NCI-H446 treated with DMSO at 0.1 percent for 48 hours (cell line): Measurements from ENCODE around the gene MALT1.
"Not testable (repeated sequence)": the region's sequence is repeated elsewhere in the genome, so short reads cannot be mapped to it uniquely, and the experiment has no call there.

Experiments
- DNase-seq: peaks from one replicate; lab custom pipeline; 2025; lab: John Stamatoyannopoulos, UW

The MALT1 gene, protein sequence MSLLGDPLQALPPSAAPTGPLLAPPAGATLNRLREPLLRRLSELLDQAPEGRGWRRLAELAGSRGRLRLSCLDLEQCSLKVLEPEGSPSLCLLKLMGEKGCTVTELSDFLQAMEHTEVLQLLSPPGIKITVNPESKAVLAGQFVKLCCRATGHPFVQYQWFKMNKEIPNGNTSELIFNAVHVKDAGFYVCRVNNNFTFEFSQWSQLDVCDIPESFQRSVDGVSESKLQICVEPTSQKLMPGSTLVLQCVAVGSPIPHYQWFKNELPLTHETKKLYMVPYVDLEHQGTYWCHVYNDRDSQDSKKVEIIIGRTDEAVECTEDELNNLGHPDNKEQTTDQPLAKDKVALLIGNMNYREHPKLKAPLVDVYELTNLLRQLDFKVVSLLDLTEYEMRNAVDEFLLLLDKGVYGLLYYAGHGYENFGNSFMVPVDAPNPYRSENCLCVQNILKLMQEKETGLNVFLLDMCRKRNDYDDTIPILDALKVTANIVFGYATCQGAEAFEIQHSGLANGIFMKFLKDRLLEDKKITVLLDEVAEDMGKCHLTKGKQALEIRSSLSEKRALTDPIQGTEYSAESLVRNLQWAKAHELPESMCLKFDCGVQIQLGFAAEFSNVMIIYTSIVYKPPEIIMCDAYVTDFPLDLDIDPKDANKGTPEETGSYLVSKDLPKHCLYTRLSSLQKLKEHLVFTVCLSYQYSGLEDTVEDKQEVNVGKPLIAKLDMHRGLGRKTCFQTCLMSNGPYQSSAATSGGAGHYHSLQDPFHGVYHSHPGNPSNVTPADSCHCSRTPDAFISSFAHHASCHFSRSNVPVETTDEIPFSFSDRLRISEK

DNA sequence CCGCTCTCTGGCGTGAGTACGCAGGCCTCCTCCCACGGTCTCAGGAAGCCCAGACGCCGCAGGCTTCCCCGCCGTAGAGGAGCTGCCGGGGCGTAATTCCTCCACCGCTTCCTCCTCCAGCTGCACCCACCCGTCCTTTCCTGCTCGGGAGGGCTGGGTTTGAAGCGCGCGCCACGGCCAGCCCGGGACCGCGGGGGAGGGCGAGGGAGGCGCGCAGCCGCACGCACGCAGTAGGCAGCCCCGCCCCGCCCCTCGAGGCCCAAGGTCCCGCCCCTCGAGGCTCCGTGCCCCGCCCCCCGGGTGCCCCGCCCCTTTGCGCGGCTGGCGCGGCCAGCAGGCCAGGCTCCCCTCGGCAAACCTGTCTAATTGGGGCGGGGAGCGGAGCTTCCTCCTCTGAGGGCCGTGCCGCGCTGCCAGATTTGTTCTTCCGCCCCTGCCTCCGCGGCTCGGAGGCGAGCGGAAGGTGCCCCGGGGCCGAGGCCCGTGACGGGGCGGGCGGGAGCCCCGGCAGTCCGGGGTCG is at the start of gene MALT1:
TSS of gene MALT1 (plus strand) at position 355 of the 521 bp plus-strand sequence. CDS start 179 bp downstream, outside the sequence.
- peak; percentile 74 for DNase-seq

GRCh38 chr18:58624011-58624410 is 47.3 kb upstream of the MALT1 start:
- DNase-seq, result no peak

DNA sequence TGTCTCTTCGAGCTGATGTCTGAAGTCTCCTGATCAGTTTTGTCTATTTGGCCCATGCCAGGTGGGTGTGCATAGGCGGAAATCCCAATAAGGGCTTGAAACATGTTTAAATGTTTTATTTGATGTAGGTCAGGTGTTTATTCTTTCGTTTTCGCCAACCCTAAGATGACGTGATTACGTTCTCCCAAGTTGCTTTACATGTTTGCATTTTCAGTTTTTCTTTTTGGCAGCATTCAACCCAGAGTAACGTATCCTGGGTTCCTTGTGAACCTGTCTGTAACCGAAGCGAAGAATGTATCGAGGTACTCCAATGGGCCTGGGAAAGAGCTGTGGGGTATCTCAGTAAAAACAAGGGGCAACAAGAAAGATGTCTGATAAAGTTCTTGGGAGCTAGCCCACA is 45.4 kb upstream of the MALT1 start:
- no peak for DNase-seq

DNA sequence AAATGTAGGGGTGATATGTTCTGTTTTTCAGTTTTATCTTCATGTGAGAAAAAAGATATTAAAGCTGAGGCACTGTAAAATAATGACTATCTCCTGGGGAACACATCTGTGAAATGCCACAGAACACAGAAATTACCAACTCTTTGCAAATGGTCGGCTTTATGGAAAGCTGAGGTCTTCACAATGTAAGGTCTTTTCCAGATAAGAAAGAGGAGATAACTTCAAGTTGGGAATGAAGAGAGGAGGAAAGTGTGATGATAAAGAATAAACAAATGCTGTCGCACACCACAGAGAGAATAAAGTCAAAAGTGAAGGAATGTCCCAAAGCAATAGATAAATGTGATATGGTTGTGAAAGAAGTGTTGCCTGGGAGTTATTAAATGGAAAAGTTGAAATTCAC is 41.2 kb upstream of the MALT1 start:
- no peak for DNase-seq

GRCh38 chr18:58631301-58631700 is 40.0 kb upstream of the MALT1 start:
- no peak for DNase-seq

- no peak for DNase-seq
These were observed 38.7 kb upstream of the MALT1 start for GRCh38 chr18:58632552-58632951.

DNA sequence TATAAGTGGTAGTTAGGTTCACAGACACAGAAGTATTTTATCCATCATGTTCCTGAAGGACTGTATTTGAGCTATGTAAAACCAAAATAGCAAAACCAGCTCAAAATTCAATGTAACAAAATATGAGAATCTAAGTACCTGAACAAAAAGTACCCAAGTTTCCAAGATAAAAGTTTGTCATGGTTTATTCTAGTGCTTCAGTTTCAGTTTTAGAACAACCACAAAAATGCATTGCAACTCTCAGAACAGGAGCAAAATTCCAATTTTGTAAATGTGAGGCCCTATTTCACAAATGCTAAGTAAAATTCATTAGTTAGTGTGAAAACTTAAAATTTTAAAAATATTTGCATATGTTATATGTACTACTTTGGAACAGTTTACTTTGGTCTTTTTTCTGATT is 37.4 kb upstream of the MALT1 start:
- no peak for DNase-seq

DNA sequence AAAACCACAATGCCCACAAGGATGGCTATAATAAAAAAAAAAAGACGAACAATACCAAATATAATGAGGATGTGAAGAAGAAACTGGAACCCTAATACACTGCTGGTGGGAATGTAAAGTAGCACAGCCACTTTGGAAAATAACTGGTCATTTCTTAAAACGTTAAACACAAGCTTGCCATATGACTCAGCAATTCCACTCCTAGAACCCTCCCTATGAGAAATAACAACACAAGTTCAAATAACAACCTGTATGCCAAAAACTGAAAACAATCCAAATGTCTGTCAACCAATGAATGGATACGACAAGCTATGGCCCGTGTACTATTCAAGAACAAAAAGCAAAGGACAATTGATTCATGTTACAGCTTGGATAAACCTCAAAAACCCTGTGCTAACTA is 35.4 kb upstream of the MALT1 start:
- no peak for DNase-seq

DNA sequence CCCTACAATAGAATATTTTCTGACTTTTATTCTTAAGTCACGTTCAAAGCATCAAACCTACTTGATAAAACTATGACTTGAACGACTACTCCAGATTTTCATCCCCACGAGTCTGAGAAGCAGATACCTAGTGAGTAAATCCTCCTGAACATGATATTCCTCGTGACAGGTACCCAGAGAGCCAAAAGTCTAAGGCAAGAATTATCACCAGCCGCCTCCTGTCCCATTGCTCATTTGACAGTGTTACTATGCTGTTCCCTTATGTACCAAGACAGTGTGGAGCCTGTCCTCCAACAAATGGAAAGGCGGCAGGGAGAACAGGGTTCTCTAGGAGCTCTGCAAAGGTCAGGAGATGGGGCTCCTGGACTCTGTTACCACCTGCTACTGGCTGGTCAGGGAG is 34.1 kb upstream of the MALT1 start:
- no peak for DNase-seq

DNA sequence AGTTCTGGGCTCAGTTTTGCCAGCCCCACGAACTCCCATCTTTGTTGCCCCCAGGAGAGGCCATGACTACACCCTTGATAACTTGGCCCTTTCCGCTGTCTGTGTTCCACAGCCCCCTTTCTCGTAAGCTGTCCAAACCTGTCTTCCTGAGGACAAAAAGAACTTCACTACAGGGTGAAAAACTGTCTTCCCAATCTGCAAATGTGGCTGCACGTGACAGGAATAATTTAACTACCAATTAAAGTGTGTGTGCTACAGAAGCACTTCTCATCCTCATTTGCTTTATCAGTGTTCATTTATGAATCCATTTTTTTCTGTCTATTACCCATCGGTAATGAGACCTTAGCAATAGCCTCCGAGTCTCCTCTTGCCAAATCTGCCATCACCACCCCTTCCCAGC is 33.3 kb upstream of the MALT1 start:
- no peak for DNase-seq

DNA sequence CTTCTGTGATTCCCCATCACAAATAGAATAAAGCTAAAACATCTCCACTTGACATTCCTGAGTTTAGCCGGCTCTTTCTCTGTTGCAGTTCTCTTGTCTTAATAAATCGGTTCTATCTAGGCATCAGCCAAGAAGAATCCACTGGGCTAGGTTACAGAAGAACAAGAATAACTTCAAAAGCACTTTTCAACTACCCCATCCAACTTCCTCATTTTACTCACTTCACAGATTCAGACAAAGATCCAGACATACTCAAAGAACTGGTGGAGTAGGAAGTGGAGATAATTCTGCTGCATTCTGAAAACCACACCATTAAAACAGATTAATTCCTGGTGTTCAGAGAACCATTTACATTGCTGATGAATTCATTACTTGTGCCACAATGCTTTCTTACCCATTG is 32.8 kb upstream of the MALT1 start:
- no peak for DNase-seq

DNA sequence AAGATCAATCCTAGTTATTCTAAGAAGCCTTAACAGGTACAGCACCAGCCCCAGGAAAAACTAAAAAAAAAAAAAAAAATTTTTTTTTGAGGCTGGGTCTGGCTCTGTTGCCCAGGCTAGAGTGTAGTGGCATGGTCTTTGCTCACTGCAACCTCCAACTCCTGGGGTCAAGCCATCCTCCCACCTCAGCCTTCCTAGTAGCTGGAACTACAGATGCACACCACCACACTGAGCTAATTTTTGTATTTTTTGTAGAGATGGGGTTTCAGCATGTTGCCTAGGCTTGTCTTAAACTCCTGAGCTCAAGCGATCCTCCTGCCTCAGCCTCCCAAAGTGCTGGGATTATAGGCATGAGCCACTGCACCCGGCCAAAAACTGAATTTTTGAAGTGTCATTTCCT is 32.0 kb upstream of the MALT1 start:
- DNase-seq, result no peak

DNA sequence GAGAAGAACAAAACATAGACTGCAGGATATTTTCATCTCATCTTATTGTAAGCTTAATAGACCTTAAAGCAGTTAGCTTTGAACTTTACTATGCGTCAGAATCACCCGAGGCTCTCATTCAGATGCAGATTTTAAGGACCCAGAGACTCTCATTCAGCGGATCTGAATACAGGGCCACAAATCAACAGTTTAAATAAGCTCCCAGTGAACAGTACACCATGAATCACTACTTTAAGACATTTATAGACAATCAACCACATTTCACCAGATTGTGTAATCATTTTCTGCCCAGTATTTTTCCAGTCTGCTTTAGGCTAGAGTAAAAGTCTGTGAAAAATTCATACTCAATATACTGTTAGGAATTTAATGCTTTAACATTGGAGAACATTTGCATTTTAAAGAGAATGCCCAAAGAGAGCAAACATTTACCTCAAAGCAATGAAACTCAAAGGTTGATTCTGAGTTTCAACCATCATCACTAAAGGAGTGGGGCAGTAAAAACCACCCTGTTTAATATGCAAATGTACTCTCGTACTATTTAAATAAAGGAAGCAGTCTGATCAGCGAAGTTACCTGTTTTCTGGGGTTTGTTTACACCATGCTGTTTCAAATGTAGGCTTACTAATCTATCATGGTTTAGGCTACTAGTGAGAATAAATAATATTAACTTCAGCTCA is 31.4 kb upstream of the MALT1 start:
- DNase-seq, result no peak

DNA sequence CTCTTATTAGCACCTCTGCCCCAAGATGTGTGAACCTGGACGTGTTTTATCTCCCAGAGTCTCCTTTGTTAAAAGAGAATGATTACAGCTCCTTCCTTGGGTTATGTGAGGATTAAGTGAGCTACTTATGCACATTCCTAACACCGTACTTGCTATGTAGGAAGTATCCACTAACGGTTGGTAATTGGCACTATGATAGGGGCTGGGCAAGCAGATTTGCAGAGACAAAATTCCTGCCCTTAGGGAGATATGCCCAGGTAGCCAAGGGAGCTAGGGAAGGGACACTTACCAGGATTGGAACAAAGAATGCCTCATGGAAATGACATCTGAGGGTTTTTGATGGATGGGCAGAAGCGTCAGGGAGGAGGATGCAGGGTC is 30.8 kb upstream of the MALT1 start:
- DNase-seq, result no peak

DNA sequence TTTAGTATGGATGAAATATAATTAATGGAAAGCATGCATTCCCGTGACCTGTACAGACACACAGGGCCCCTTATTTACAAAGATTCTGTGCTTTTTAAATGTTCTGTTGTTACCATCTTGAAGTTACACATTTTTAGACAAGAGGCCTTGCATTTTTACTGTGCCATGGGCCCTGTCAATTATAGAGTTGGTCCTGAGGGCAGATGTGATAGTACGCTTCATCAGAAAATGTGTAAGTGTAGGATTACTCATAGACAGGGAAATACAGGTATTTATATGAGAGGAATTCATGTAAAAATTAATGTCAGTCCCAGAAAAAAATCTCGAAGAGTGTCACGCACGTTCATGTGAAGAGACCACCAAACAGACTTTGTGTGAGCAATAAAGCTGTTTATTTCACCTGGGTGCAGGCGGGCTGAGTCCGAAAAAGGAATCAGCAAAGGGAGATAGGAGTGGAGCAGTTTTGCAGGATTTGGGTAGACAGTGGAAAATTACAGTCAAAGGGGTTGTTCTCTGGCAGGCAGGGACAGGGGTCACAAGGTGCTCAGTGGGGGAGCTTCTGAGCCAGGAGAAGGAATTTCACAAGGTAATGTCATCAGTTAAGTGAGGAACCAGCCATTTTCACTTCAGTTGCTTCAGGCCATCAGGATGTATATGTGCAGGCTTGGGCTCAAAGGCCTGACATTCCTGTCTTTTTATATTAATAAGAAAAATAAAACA is 30.2 kb upstream of the MALT1 start:
- DNase-seq, result no peak

DNA sequence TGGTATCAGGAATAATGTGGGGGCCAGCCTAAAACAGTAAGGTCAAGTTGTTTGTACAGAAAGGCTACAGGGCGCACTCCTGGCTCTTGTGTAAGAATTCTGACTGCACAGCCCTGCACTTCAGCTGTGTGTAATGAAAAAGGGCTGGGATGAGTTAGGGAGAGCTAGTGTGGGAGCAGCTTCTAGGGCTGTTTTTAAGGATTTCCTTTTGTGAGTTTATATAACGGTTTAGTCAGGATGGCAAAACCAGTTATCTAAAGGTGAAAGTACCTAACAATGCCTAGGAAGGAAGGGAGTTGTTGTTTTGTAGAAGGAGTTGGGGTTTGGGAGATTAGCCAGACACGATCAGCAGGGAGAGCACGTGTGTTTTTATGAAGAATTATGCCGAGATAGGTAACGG is 27.7 kb upstream of the MALT1 start:
- not testable (repeated sequence) for DNase-seq

GRCh38 chr18:58645398-58645797 is 25.9 kb upstream of the MALT1 start:
- no peak for DNase-seq

DNA sequence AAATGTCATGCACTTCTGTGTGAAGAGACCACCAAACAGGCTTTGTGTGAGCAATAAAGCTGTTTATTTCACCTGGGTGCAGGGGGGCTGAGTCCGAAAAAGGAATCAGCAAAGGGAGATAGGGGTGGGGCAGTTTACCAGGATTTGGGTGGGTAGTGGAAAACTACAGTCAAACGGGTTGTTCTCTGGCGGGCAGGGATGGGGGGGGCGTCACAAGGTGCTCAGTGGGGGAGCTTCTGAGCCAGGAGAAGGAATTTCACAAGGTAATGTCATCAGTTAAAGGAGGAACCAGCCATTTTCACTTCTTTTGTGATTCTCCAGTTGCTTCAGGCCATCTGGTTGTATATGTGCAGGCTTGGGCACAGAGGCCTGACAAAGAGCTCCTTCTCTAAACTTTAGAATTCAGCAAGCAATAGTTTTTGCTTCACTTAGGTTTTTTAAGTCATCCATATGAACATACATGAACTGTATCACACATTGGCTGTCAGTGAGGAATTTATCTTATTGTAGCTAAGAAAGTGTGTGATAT is 24.9 kb upstream of the MALT1 start:
- no peak for DNase-seq

GRCh38 chr18:58649966-58650816 is 21.1 kb upstream of the MALT1 start:
- DNase-seq, result no peak

DNA sequence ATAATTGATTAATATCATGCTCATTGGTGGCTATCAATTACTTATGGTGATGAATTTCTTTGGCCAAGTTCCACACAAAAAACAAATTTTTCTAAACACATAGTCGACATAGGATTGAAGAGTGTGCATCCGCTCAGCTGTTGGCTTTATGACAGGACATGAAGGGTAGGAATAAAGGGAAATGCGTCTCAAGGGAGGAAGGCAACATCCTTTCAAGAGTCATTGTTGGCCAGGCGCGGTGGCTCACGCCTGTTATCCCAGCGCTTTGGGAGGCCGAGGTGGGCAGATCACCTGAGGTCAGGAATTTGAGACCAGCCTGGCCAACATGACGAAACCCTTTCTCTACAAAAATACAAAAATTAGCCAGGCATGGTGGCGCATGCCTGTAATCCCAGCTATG is 20.4 kb upstream of the MALT1 start:
- not testable (repeated sequence) for DNase-seq
